HepG2 (cell line): ENCODE data around the gene CHMP4B. TPM values are rescaled to one million over a fixed set of nuclear protein-coding genes. Genes with fewer than 3 reads are reported as not detected.

Source experiments
- ATAC-seq: fragments of 200-7000 bp; cut with Tn5 transposase; 3 replicates; pipeline ENCODE4 v1.9.1; 2020; ENCODE audit warnings: mild to moderate bottlenecking, moderate library complexity
- BruUV-seq: library from RNA; stranded (reverse); fragments of 400-500 nt; replicated peaks from 2 replicates; lab custom pipeline; 2021; lab: Mats Ljungman, UMichigan
- CTCF ChIA-PET: fragments of 300-600 bp; formaldehyde crosslinking; extraction: SDS; loops from one replicate; lab custom pipeline; 2021; ENCODE audit warnings: low total read pairs, inconsistent platforms, low intra/inter-chr PET ratio; lab: Yijun Ruan, JAX
- POLR2A ChIA-PET: fragments of 350-600 bp; sonication (Branson Sonifier 250); formaldehyde crosslinking; loops from one replicate; lab custom pipeline; 2020; ENCODE audit warnings: antibody characterized with exemption, inconsistent platforms; lab: Yijun Ruan, JAX
- DNase-seq: peaks from one replicate; pipeline ENCODE4 v3.0.0-alpha.2; 2015; ENCODE audit warnings: low spot score
- FAIRE-seq: peaks from 3 replicates; lab custom pipeline; 2011; peaks lifted over from hg19 to GRCh38; lab: Jason Lieb, UNC
- H2AFZ ChIP-seq: one replicate; pipeline ENCODE4 v1.6.1; 2011; ENCODE audit warnings: low read length, inconsistent platforms
- H3K27ac ChIP-seq: fragments of 300-600 bp; 3 replicates; pipeline ENCODE4 v1.8.0; 2011; ENCODE audit warnings: mixed run types, mild to moderate bottlenecking, mixed read lengths, low read length, inconsistent platforms; ENCODE audit not compliant: insufficient read depth; ENCODE audit errors: extremely low read length
- H3K27me3 ChIP-seq, 2 experiments: fragments of 200-600 bp in 1 of 2; 2 replicates in 1 of 2; 3 replicates in 1 of 2; pipeline versions ENCODE4 v1.6.0 to v1.8.0; 2011; ENCODE audit warnings: low read length in 2 of 2, mild to moderate bottlenecking in 2 of 2, moderate library complexity in 2 of 2, inconsistent platforms in 1 of 2; ENCODE audit not compliant: insufficient read depth in 2 of 2, control insufficient read depth in 1 of 2
- H3K36me3 ChIP-seq, 2 experiments: fragments of 200-600 bp in 1 of 2; replicated peaks in 1 of 2; 2 replicates in 1 of 2; 3 replicates in 1 of 2; pipeline versions ENCODE4 v1.5.1 to v1.8.0; 2011; ENCODE audit warnings: low read length in 2 of 2, inconsistent platforms in 1 of 2; ENCODE audit not compliant: insufficient read depth in 2 of 2, control insufficient read depth in 1 of 2
- H3K4me1 ChIP-seq: 2 replicates; pipeline ENCODE4 v1.5.1; 2012; ENCODE audit warnings: low read length, inconsistent platforms; ENCODE audit not compliant: insufficient read depth
- H3K4me2 ChIP-seq: 2 replicates; pipeline ENCODE4 v1.6.0; 2011; ENCODE audit warnings: low read depth, low read length, inconsistent platforms
- H3K4me3 ChIP-seq, 3 experiments: fragments of 200-600 bp in 1 of 3; sonication (generic), shearing (Covaris generic) in 1 of 3; replicated peaks in 1 of 3; 2 replicates each; pipeline ENCODE4 v1.5.1; 2011 to 2016; ENCODE audit warnings: low read length in 3 of 3, inconsistent platforms in 2 of 3, low read depth in 2 of 3, mild to moderate bottlenecking in 2 of 3, control low read depth in 1 of 3, mixed read lengths in 1 of 3; ENCODE audit not compliant: insufficient read depth in 1 of 3
- H3K79me2 ChIP-seq: one replicate; pipeline ENCODE4 v1.6.1; 2011; ENCODE audit warnings: low read length, inconsistent platforms; ENCODE audit not compliant: insufficient read depth
- H3K9ac ChIP-seq: 2 replicates; pipeline ENCODE4 v1.6.0; 2011; ENCODE audit warnings: mild to moderate bottlenecking, low read depth, low read length, inconsistent platforms; ENCODE audit not compliant: insufficient read depth
- H3K9me3 ChIP-seq: 2 replicates; pipeline ENCODE4 v1.5.1; 2012; ENCODE audit warnings: mild to moderate bottlenecking, low read length
- H4K20me1 ChIP-seq: 2 replicates; pipeline ENCODE4 v1.6.0; 2011; ENCODE audit warnings: inconsistent platforms, mild to moderate bottlenecking, low read length, moderate library complexity; ENCODE audit not compliant: insufficient read depth
- FIP1L1 ChIP-seq: fragments of 200-400 bp; formaldehyde crosslinking; IDR thresholded peaks from 2 replicates; pipeline ENCODE4 v1.6.1; 2018; ENCODE audit warnings: low read depth, mild to moderate bottlenecking, low read length, moderate library complexity, borderline replicate concordance; ENCODE audit not compliant: insufficient read depth
- NFE2L1 ChIP-seq: sonication (generic); formaldehyde crosslinking; IDR thresholded peaks from 2 replicates; pipeline ENCODE4 v1.4.0; 2020; ENCODE audit warnings: missing genetic modification reagents, mild to moderate bottlenecking, borderline replicate concordance
- SRSF4 ChIP-seq: fragments of 200-400 bp; formaldehyde crosslinking; IDR thresholded peaks from one replicate; pipeline ENCODE4 v1.6.1; 2018; ENCODE audit warnings: mild to moderate bottlenecking, low read depth, low read length, moderate library complexity; ENCODE audit not compliant: poor library complexity, severe bottlenecking
- ZNF12 ChIP-seq: sonication (generic); formaldehyde crosslinking; IDR thresholded peaks from 2 replicates; pipeline ENCODE4 v1.5.0; 2020; ENCODE audit warnings: missing genetic modification reagents
- ZNF256 ChIP-seq: sonication (generic); formaldehyde crosslinking; conservative IDR thresholded peaks from 2 replicates; pipeline ENCODE4 v1.4.0; 2020; ENCODE audit warnings: missing genetic modification reagents
- ZNF431 ChIP-seq: sonication (generic); formaldehyde crosslinking; IDR thresholded peaks from 2 replicates; pipeline ENCODE4 v1.9.0; 2022; ENCODE audit warnings: missing genetic modification reagents, low read depth, mild to moderate bottlenecking, borderline replicate concordance
- ZNF432 ChIP-seq: sonication (generic); formaldehyde crosslinking; IDR thresholded peaks from 2 replicates; pipeline ENCODE4 v1.5.0; 2020; ENCODE audit warnings: missing genetic modification reagents, mild to moderate bottlenecking, borderline replicate concordance
- WGBS: methylation state at CpG from one replicate; pipeline ENCODE4 v1.1.6; 2017; ENCODE audit warnings: low lambda C conversion rate; 5-methylcytosine and 5-hydroxymethylcytosine counted together
- in situ Hi-C: cut with HindIII; loops from 2 replicates; pipeline ENCODE4 v1.10.0; 2017; ENCODE audit warnings: low pct_unique_long_range_greater_than_20kb; ENCODE audit not compliant: extremely low pct_ligation_motif_present
- intact Hi-C: fragments of 100-400 bp; cut with micrococcal nuclease; formaldehyde crosslinking; loops from one replicate; pipeline ENCODE4 v1.10.0; 2022; ENCODE audit not compliant: unreplicated experiment
- polyA plus RNA-seq, 8 experiments: library from polyadenylated mRNA; depleted of rRNA in 3 of 8; stranded (reverse) in 7 of 8; unstranded in 1 of 8; fragments of >200 nt; fragmentation: Illumina TruSeq in 4 of 8; extraction: Trizol in 4 of 8; gene quantifications; 2 replicates each; pipeline versions ENCODE4 v1.2.1 to v1.2.3, GENCODE V29; 2011 to 2016; ENCODE audit warnings: low read depth in 4 of 8, missing spikeins in 1 of 8, mixed read lengths in 1 of 8; ENCODE audit not compliant: insufficient read depth in 1 of 8
- total RNA-seq, 5 experiments: library from RNA; depleted of rRNA; stranded (reverse); fragments of >200 nt; fragmentation: Illumina TruSeq; extraction: Trizol; gene quantifications; 2 replicates each; pipeline ENCODE4 v1.2.3, GENCODE V29; 2016; ENCODE audit warnings: low read depth in 1 of 5
- TF ChIP-seq, protein P1 (sequence below): sonication (generic); formaldehyde crosslinking; IDR thresholded peaks from 2 replicates; pipeline ENCODE4 v1.5.1; 2020; ENCODE audit warnings: mild to moderate bottlenecking, moderate library complexity, missing genetic modification reagents
- TF ChIP-seq, protein P2 (sequence below): sonication (generic); formaldehyde crosslinking; conservative IDR thresholded peaks from 2 replicates; pipeline ENCODE4 v1.8.0; 2022; ENCODE audit warnings: low read depth, missing genetic modification reagents
- TF ChIP-seq, protein P3 (sequence below): sonication (generic); formaldehyde crosslinking; IDR thresholded peaks from 2 replicates; pipeline ENCODE4 v1.5.0; 2020; ENCODE audit warnings: missing genetic modification reagents, mild to moderate bottlenecking, borderline replicate concordance

CHMP4B gene
- total and polyA plus RNA-seq, 2 of the 13 experiments (the other 11 are each of a cell fraction or from before 2014, with no cell fraction given): 40.1 to 45.6 TPM

DNA sequence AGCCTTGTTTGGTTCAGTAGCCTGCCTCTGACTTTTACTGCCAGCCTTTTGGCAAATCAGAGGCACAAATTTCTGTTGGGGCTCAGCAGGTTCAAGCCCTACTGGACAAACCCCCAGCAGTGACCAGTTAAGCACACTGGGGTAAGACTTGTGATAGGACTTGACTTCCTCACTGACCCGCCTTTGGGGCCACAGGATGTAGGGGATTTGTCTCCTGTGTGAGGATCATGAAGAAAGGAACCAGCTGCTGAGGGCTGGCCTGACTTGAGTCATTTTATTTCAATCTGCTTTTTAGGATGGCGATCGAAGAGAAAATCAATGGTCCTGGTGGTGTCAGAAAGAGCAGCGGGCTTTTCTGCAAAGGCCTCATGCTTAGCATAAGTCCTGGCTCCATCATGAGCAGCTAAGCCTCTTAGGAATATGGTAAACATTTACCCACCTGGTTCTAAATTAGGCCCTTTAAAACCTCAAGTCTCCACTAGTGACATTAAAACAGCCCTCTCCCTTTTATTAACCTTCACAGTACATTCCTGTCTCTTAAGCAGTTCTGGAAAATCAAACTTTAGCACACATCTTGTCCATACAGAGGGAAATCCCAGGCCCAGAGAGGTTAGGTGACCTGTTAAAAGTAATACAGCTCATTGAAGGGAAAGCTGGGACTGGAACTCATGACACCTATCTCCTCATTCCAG, 16.6 kb downstream of the CHMP4B start:
- H4K20me1 ChIP-seq: peaks cover 34% of the 10 kb centered on the region
- H3K36me3 ChIP-seq: peaks cover 4 to 8% of the 10 kb centered on the region in 2 experiments; a peak in 2 of 5 replicates
- no peak overlapping the region for H3K27ac ChIP-seq
- no peak for ATAC-seq
- POLR2A ChIA-PET: interaction anchor here (7.1 kb wide), 1 partner anchor 16 kb away, joined by 140 read pairs; the partner anchor contains the start of gene CHMP4B
- no peak overlapping the region for H3K9ac ChIP-seq
- H3K79me2 ChIP-seq: peaks cover 71% of the 10 kb centered on the region
- H2AFZ ChIP-seq: no peak overlapping the region
- in situ Hi-C loops (no loop called here), intact Hi-C loops (loop anchor here (10.0 kb wide), 1 partner anchor 77 kb away; no protein-coding TSS in a partner anchor)
- no peak overlapping the region for H3K4me3 ChIP-seq
- TF ChIP-seq FIP1L1: no peak
- TF ChIP-seq, protein P1, sequence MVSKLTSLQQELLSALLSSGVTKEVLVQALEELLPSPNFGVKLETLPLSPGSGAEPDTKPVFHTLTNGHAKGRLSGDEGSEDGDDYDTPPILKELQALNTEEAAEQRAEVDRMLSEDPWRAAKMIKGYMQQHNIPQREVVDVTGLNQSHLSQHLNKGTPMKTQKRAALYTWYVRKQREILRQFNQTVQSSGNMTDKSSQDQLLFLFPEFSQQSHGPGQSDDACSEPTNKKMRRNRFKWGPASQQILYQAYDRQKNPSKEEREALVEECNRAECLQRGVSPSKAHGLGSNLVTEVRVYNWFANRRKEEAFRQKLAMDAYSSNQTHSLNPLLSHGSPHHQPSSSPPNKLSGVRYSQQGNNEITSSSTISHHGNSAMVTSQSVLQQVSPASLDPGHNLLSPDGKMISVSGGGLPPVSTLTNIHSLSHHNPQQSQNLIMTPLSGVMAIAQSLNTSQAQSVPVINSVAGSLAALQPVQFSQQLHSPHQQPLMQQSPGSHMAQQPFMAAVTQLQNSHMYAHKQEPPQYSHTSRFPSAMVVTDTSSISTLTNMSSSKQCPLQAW (CRISPR knock-in tag): 0 out of 2 replicates have a peak, but pooled peaks have one; percentile 6
- no peak for FAIRE-seq
- no peaks in the 10 kb centered on the region for H3K9me3 ChIP-seq
- no peak for DNase-seq
- WGBS: 98% methylated on average over 4 of the region's 4 CpGs
- CTCF ChIA-PET: no interaction called here
- BruUV-seq: no TSS peak
- no peak overlapping the region for H3K4me2 ChIP-seq
- peaks cover 60% of the 10 kb centered on the region for H3K4me1 ChIP-seq
- no peaks in the 10 kb centered on the region for H3K27me3 ChIP-seq

DNA sequence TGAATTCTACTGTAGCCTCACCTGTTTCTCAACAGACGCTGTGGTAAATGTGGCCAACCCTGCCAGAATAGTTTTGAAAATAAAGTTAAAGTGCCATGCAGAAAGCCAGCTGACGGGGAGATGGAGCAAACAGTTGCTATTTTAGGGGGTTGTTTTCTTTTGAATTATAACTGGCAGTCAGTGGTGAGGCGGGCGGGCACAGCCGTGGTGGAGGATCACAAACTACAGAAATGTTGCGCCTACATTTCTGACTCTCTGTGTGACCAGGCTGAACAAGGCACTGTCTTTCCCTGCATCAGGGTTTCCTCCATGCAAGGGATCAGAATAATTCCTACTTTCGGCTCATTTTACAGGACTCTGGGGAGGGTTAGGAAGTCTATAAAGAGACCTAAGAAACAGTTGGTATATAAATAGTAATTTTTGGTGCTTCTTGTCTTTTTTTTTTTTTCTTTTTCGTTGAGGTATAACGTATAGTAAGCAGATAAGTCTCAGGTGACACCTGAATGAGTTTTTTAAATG, 17.2 kb downstream of the CHMP4B start:
- H3K4me2 ChIP-seq: no peak overlapping the region
- peaks cover 60% of the 10 kb centered on the region for H3K4me1 ChIP-seq
- H3K36me3 ChIP-seq: peaks cover 5 to 12% of the 10 kb centered on the region in 2 experiments; a peak in 3 of 5 replicates
- no peak overlapping the region for H2AFZ ChIP-seq
- ChIA-PET POLR2A (interaction anchor here (7.1 kb wide), 1 partner anchor 16 kb away, joined by 140 read pairs; the partner anchor contains the start of gene CHMP4B), CTCF (no interaction called here)
- DNase-seq (no peak), FAIRE-seq (no peak), ATAC-seq (no peak)
- H3K9me3 ChIP-seq: no peaks in the 10 kb centered on the region
- H3K27me3 ChIP-seq: no peaks in the 10 kb centered on the region
- no peak overlapping the region for H3K27ac ChIP-seq
- WGBS: 94% methylated on average over 9 of the region's 9 CpGs
- peaks cover 66% of the 10 kb centered on the region for H3K79me2 ChIP-seq
- BruUV-seq: no TSS peak
- intact Hi-C loops (loop anchor here (10.0 kb wide), 1 partner anchor 76 kb away; no protein-coding TSS in a partner anchor), in situ Hi-C loops (no loop called here)
- H3K4me3 ChIP-seq: no peak overlapping the region
- peaks cover 34% of the 10 kb centered on the region for H4K20me1 ChIP-seq
- H3K9ac ChIP-seq: no peak overlapping the region
- TF ChIP-seq, protein P2, sequence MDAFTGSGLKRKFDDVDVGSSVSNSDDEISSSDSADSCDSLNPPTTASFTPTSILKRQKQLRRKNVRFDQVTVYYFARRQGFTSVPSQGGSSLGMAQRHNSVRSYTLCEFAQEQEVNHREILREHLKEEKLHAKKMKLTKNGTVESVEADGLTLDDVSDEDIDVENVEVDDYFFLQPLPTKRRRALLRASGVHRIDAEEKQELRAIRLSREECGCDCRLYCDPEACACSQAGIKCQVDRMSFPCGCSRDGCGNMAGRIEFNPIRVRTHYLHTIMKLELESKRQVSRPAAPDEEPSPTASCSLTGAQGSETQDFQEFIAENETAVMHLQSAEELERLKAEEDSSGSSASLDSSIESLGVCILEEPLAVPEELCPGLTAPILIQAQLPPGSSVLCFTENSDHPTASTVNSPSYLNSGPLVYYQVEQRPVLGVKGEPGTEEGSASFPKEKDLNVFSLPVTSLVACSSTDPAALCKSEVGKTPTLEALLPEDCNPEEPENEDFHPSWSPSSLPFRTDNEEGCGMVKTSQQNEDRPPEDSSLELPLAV (CRISPR knock-in tag): no peak
- TF ChIP-seq SRSF4 (no peak), ZNF431 (CRISPR knock-in tag) (no peak), ZNF432 (no peak), NFE2L1 (CRISPR knock-in tag) (no peak), ZNF12 (CRISPR knock-in tag) (no peak), ZNF256 (CRISPR knock-in tag) (no peak)
- TF ChIP-seq, protein P3, sequence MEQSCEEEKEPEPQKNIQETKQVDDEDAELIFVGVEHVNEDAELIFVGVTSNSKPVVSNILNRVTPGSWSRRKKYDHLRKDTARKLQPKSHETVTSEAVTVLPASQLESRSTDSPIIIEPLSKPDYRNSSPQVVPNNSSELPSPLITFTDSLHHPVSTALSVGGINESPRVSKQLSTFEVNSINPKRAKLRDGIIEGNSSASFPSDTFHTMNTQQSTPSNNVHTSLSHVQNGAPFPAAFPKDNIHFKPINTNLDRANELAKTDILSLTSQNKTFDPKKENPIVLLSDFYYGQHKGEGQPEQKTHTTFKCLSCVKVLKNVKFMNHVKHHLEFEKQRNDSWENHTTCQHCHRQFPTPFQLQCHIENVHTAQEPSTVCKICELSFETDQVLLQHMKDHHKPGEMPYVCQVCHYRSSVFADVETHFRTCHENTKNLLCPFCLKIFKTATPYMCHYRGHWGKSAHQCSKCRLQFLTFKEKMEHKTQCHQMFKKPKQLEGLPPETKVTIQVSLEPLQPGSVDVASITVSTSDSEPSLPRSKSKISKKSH (CRISPR knock-in tag): no peak
